ENCODE data around the gene PLEKHA7.
"Not testable (repeated sequence)": the region's sequence is repeated elsewhere in the genome, so short reads cannot be mapped to it uniquely, and the experiment has no call there.

The PLEKHA7 gene

DNA sequence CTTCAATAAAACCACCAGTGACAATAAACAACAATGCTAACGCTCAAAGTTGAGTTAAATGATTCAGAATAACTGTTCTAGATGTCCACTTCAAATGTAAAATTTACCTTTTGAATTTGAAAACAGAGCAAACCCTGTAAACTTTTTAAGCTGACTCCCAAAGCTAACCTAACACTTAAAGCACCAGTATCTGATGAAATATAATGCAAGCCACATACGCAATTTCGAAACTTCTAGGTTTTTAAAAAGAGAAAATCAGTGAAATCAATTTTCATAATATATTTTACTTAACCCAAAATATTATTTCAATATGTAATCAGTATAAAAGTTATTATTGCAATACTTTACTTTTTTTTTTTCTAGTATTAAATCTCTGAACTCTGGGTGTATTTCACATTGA lies 71.3 kb downstream of the PLEKHA7 start:
- no peak for DNase-seq (ENCODE audit: low spot score)

DNA sequence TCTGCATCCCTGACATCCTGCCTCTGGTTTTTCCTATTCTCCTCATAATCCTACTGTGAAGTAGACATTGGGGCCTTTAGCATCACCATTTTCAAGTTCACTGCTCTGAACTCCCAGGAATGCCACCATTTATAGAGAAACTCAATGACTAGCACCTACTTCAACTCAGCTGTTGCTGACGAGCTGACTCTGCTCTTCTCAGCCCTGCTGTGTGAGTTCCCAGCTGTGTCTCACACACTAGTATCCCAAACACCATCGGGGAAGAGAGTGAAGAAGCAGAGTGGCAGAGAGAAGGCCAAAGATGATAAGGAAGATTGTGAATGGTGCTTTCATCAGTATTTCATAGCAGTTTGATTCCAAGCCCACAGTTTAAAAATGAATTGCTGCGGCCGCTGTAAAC lies 71.9 kb downstream of the PLEKHA7 start:
- no peak for DNase-seq (ENCODE audit: low spot score)

DNA sequence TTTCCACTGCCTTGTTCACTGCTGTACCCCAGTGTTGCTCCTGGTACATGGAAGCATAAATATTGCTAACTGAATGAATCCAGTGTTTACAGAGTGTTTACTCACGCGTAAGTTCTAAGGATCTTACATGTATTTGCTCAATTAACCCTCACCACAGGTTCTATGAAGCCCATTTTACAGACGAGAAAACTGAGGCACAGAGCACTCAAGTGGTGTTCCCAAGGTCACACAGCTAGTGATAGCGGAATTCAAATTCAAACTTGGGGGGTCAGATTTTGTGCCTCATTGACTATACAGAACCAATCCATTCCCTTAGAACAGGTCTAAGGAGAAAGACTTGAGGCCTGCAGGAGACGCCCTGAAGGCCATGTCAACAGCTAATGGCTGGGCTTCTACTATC lies 72.3 kb downstream of the PLEKHA7 start:
- no peak for DNase-seq (ENCODE audit: low spot score)

DNA sequence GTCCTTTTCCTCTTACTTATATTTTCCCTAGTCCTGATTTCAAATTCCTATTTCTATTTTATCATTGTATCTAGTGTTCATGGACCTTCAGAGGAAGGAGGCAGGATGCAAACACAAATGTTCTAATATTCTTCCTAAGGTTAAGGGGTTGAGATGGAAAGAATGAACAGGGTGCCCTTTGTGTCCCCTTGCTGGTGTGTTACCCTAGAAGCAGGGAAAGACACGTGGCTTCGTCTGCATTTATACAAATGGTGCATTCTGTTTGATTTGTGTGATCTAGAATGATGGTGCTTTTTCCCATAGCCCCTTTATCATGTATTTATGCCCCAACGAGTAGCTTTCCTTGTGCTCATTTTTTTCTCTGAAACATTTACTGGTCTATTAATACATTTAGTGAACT lies 76.2 kb downstream of the PLEKHA7 start:
- no peak for DNase-seq (ENCODE audit: low spot score)

DNA sequence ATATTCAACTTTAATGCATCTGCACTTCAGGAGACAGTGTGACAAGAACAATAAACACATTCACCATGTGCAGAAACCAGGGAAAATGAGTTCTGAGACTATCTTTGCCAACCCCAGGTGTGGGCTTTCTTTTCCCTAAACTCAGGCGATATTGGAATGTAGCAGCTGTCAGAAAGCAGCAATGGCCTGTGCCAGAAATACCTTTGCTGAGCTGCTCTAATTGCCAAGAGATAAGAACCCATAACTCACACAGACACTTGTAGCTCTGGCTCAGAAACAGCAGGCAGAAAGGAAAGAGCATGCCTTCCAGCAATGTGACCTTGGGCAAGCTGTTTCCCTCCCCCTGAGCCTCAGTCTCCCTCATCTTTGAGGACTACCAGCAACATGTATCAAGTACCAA lies 77.6 kb downstream of the PLEKHA7 start:
- DNase-seq (ENCODE audit: low spot score): no peak

DNA sequence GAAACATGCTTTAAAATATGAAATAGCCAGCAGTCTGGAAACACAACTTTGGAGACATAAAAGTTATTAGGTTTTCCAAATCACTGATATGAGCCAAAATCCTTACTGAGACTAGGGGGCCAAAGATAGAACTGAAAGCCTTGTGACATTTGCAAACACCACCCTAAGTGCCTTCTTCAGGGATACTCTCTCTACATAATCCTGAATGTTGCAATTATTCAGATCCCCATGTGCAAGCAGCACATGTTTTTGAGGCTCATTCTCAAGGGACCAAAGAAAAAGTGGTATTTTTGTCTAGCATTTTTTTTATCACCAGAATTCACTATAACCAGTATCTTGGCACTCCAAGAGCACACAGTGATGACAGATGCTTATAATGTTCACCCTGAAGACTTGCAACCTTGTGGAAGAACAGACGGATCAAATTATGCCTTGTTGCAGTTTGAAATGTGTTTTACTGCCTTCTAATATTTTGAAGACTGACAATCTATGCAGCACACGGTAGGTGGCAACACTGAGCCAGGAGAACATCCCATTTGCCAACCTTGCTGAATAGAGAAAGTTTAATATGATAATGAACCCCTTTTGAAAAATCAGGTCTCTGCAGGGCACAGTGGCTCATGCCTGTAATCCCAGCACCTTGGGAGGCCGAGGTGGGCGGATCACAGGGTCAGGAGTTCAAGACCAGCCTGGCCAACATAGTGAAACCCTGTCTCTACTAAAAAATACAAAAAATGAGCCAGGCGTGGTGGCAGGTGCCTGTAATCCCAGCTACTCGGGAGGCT lies 78.5 kb downstream of the PLEKHA7 start:
- peak; percentile 69 for DNase-seq (ENCODE audit: low spot score)

DNA sequence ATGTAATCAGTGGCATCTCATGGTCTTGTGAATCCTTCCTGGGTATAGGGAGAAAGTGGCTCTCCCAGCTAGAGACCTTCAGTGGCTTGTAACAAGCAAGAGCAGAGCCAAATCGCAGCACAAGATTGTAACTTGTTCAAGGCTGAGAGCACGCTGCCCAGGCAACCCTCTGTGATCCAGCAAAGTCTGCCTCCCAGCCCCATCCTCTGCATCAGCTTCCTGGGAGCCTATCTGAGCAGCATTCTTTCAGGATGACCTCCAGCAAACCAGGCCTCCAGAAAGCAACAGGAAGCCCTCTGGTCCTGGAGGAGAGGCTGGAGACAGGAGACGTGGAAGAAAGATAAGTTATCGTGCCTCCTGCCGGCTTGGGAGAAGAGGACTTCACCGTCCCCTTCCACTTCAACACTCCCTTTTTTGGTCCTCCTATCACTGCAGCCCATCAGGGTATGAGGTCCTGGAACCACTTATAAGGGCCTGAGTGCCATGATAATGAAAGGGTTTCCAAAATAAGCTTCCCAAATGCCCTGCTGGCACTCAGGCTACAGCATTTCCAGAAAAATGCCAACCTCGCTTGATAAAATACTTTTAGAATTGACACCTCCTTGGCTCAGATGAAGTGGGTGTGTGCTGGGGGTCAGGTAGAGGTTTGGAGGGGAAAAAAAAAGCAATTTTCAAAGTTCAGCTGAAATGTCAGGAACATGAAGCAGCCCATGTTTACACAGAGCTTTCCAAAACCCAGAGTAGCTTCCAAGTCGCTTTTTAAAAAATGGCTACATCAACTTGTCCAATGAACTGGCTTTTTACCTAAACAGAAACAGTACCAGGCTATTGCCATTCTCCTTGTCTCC lies 80.2 kb downstream of the PLEKHA7 start:
- DNase-seq (ENCODE audit: low spot score): no peak

DNA sequence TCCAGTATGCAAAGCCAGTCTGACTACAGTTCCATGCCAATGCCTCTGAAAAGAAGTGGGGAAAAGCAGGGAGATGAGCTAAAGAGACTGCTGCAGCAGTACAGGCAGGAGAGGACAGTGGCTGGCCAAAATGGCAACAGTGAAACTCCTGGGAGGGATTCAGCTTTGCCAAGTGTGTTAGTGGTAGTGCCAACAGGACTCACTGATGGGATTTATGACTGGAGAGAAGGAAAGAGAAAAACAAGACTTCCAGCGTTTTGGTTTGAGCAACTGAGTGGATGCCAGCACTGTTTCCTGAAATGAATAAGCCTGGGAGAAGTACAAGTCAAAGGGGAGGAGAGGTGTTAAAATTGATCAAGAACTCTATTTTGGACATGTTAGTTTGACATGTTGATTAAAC lies 80.9 kb downstream of the PLEKHA7 start:
- no peak for DNase-seq (ENCODE audit: low spot score)

DNA sequence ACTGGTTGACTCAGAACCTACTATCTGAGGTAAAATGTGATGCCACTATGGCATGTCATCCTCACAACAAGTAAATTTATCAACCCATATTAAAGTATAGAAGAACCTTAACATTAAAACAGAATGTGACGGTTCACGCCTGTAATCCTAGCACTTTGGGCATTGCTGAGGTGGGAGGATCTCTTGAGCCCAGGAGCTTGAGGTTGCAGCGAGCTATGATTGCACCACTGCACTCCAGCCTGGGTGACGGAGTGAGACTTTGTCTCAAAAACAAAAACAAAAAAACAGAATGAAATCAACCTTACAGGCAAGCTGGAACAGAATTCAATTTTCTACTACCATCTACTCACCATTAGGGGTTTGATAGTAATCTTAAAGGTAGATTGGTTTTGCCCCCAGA lies 86.2 kb downstream of the PLEKHA7 start:
- DNase-seq (ENCODE audit: low spot score): no peak

DNA sequence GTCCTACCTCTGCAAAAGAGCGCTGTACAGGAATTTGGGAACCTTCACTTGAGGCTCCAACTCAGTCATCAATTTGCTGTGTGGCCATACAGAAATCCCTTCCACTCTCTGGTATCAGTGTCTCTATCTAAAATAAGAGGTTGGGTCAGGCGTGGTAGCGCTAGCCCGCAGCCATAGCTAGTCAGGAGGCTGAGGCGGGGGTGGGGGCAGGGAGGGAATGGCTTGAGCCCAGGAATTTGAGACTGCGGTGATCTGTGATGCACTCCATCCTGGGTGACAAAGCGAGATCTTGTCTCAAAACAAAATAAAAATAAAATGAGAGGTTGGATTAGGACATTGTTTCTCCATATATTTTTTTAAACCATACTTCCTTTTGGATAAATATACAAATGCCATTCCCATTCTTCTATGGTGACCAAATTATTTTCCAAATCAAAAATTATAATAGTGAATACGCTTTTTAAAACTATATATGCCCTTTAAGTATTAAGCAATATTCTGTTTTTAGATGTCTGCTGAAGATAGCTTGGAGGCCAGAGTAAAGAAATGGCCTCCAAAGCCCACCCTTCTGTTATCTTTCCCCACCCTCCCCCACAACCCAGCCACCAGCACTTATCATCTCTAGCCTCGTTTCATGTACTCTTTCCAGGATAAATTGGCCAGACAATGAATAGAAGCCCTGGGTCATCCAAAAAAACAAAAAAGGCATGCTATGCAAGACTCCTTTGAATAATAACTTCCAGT lies 87.2 kb downstream of the PLEKHA7 start:
- no peak for DNase-seq (ENCODE audit: low spot score)

DNA sequence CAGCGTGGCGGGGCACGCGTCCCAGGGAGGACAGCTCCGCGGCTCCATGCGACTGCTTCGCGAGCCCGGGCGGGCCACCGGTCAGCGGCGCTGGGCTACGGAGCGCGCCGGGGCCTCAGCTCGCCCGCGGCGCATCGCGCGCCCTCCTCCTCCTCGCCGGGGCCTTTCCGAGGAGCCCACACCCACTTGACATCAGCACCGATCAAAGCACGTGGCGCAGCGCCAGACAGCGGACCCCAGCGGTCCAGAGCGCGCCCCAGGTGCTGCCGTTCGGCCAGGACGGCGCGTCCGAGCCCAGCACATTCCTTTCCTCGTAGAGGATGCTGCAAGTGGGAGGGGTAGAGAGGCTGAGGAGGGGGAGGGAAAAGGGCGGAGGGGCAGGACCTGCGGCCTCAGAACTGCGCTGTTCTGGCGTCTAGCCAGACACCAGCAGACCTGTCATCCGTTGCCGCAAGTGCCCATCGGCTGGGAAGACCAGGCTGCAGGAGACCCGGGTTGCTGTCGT lies 88.6 kb downstream of the PLEKHA7 start:
- no peak for DNase-seq (ENCODE audit: low spot score)

DNA sequence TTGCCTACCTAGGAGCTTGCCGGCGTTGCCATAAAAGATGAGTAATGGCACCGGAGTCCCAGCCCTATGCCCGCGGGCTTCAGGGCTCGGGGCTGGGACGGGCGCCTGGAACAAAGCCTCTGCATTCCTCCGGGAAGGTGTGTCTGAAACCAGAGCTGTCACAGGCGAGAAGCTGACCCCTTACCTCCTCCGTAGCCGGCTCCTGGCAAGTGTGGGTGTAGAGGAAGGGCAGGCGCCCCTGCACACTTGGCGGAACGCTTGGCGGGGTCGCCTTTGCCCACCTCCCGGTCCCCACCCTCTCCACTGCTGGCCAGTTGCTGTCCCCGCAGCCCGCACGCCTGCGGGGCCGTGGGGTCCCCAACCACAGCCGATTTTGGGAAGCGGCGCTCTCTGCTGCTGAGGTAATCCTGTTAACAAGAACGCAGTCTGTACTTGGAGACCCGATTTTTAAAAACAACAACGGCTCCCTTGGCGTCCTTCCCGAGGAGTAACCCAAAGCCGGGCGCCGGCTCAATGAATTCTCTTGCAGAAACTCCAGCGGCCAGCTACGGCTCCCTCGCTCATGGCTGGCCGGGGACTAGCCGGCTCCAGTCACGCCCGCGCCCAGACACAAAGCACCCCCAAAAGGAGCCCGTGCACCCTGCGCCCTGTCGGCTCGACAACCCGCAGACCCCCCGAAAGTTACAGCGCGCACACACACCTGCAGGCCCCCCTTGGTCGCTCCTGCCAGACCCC lies 89.2 kb downstream of the PLEKHA7 start:
- DNase-seq (ENCODE audit: low spot score): no peak

DNA sequence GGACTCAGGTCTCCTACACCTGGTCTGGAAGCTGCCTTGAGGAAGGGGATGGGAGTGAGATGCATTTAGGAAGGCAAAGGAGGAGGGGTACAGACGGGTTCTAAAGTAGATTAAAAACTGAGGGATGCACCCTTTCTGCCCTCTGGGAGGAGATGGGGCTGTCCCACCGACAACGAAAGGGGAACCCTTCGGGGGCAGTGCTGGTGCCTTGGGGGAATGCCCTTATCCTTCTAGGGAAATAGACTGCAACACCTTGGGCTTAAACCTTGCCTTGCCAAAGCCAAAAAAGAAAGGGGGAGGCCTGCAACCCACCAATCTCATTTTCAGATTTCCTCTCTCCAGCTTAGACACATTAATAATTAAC lies 89.8 kb downstream of the PLEKHA7 start:
- DNase-seq (ENCODE audit: low spot score): no peak

DNA sequence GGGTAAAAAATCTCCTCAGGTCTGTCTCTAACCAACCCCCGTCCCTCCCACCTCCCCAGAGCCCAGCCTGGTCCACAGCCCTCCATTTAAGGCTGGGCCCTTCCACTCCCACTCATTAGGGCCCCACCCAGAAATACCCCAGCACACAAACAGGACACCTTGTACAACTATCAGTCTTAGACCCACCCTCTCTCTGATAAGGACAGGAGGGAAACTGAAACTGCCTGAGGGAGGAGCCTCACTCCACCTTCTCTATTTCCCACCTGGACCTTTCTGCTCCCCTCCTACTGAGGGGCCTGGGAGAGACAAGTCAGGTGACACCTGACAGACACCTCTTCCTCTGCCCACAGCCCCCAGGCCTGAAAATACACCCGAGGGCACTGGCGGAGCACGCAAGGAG lies 90.2 kb downstream of the PLEKHA7 start:
- DNase-seq (ENCODE audit: low spot score): no peak

DNA sequence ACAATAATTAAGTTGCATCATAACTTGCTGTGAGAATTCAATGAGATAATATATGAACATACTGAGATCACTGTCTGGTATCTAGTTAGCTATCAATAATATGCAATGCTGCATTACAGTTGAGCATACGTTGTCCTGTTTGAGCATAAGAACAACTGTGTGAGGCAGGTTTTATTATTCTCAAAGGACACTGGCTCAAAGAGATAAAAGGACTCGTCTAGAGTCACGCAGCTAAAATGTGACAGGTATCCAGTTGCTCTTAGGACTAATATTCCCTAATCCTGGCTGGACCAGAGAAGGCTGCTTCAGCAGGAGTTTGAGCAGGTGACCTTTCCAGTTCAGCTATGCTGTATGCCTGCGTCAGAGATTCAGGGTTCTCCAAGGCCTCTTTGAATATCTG lies 92.5 kb downstream of the PLEKHA7 start:
- no peak for DNase-seq (ENCODE audit: low spot score)

DNA sequence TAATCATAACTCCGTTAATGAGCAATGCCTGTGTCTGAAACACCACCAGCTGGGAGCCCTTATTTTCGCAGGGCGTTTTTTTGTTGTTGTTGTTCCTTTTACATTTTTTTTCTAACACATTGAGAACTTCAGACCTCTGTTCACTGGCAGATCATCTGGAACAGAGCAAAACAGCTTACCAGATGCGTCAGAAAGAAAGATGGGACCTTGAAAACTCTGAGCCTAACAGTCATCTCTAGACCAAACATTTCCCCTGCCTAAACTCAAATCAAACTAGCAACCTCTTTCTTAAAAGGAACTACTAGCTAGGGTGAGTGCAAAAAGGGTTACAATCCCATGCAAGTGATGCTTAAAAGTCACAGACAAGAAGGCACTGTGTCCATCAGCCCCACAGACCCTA lies 93.2 kb downstream of the PLEKHA7 start:
- no peak for DNase-seq (ENCODE audit: low spot score)

DNA sequence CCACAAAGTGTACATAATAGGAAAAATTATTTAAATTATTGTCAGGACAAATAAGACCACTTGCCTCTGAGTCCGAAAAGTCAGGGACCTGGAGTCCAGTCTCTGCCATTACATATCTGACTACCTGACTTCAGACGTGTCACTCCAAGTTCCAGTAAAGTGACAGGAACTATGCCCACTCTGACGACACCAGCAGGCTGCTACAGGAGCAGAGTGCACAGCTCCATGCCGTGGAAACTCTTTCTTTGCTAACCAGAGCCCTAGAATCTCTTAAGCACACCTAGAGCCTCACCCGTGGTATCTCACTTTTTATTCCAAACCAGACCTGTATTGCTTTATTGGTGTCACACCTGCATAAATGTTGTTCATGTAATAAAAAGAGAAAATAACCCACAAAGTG lies 93.7 kb downstream of the PLEKHA7 start:
- no peak for DNase-seq (ENCODE audit: low spot score)

DNA sequence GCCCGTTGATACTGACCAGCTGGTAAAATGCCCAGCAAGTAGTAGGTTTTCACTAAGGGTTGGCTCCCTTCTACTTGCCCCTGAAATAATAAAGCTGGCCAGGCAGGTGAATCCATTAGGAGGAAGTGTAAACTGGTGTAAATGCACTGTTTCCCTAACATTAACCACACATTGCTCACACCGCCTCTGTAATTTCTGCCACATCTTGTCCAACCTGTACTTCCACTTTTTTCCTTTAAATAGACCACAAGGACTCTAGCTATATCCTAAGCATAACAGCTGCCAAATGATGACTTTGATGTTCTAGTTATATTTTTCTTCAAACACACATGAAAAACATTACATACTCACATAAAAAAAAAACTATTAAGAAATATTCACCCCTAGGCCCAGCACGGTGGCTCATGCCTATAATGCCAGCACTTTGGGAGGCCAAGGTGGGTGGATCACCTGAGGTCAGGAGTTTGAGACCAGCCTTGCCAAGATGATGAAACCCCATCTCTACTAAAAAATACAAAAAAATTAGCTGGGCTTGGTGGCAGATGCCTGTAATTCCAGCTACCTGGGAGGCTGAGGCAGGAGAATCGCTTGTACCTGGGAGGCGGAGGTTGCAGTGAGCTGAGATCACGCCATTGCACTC lies 95.6 kb downstream of the PLEKHA7 start:
- not testable (repeated sequence) for DNase-seq (ENCODE audit: low spot score)

DNA sequence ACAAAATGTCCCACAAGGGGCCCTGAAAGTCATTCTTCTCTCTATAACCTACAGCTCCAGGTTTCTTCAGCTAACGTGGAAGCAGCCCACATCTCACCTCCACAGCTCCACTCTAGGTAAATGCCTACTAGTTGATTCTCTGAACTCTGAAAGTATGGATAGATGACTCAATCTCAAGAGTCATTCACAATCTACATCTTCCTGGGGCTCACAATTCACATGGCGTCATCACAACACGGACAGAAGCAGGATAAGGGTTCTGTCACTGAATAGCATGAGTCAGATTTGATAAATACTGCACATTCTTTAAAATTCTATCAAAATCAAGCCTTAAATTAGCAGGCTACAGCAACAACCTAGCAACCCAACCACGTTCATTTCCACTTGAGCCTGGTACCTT lies 96.3 kb downstream of the PLEKHA7 start:
- DNase-seq (ENCODE audit: low spot score): no peak

DNA sequence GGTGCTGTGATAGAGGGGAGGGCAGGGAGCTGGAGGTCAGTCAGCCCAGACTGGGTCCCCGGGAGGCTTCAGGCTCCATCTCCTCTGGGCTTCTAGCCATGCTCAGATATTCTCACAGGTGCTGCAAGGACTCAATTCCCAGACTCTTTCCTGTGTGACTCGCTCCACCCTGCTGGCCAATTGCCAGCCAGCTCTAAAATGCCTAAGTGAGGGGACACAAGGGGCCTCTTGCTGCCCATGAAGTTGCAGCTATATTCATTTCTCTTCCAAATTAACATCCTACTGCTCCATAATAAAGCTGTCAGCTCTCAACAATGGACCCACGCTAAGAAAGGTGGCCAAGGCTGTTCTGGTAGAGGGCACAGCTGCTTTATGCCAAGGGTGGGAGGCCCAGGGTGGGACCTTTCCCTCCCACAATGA lies 101.5 kb downstream of the PLEKHA7 start:
- DNase-seq (ENCODE audit: low spot score): no peak

DNA sequence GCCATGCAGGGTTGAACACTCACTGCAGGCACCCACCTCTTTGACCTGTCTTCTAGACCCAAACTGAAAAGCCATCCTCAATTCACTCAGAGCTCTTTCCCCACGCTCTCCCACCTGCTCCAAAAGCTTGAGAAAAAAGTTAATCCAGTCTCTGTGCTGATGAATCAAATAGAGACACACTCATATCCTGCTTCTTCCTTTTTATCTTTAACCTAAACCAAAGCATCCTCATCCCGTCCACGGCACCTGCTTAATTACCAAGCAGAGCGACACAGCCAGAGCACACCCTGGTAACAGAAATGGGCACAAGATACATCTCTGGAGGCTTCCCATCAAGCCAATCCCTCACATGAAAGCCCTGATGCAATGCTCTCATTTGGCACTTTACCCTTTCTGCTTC lies 102.6 kb downstream of the PLEKHA7 start:
- no peak for DNase-seq (ENCODE audit: low spot score)

Data from Ammon's horn (tissue), 1 donor.